ENCODE measurements around the gene CAPG.

Gene CAPG

GRCh38 chr2:85409845-85410583, at the start of gene CAPG:
TSS of gene CAPG (minus strand) at chr2:85410366. CDS start at chr2:85402145, 8,221 bp downstream.
- no peak for DNase-seq (ENCODE audit: extremely low spot score)
- TF ChIP-seq ELF4 (IDR thresholded peaks at IDR 0.05) (no peak), FOXK2 (IDR thresholded peaks at IDR 0.05) (no peak), SP1 (IDR thresholded peaks at IDR 0.05) (no peak), NFRKB (IDR thresholded peaks at IDR 0.05) (no peak), HDGF (IDR thresholded peaks at IDR 0.05; ENCODE audit: borderline replicate concordance) (no peak), SUZ12 (IDR thresholded peaks at IDR 0.05) (no peak), FOXA1 (IDR thresholded peaks at IDR 0.05) (no peak)
- ChIA-PET CTCF (no interaction called here), POLR2A (interaction anchor here (1.1 kb wide), 1 partner anchor 9 kb away, joined by 5 read pairs; the partner anchor contains the start of gene SH2D6)

DNA sequence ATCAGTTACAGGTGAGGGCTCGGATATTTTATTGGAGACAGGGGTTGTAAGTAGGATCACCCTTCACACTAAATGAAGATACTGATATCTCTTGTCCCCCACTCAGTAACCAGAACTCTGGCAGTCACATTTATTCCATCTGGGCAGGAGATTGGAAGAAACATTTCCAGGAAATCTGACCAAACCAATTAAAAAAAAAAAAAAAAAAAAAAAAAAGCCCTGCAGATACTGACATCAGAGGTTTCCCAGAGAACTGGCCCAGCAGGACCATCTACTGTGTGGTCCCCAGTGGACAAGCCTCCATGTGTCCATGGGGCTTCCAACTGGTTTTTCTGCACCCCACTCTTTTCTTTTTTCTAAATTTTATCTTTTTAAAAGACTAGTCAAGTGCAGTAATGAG, 49.6 kb upstream of the CAPG start:
- POLR2A ChIA-PET: no interaction called here
- DNase-seq (ENCODE audit: extremely low spot score): no peak
- no peak for TF ChIP-seq CTBP1 (IDR thresholded peaks at IDR 0.05; ENCODE audit: borderline replicate concordance)
- no peak for TF ChIP-seq FOXK2 (IDR thresholded peaks at IDR 0.05)
- no peak for TF ChIP-seq SUZ12 (IDR thresholded peaks at IDR 0.05)
- TF ChIP-seq L3MBTL2 (conservative IDR thresholded peaks at IDR 0.05): no peak
- TF ChIP-seq, protein P1, sequence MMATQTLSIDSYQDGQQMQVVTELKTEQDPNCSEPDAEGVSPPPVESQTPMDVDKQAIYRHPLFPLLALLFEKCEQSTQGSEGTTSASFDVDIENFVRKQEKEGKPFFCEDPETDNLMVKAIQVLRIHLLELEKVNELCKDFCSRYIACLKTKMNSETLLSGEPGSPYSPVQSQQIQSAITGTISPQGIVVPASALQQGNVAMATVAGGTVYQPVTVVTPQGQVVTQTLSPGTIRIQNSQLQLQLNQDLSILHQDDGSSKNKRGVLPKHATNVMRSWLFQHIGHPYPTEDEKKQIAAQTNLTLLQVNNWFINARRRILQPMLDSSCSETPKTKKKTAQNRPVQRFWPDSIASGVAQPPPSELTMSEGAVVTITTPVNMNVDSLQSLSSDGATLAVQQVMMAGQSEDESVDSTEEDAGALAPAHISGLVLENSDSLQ (IDR thresholded peaks at IDR 0.05): no peak
- TF ChIP-seq ZNF384 (IDR thresholded peaks at IDR 0.05): no peak
- no peak for TF ChIP-seq BHLHE40 (IDR thresholded peaks at IDR 0.05; ENCODE audit: borderline replicate concordance)
- no peak for TF ChIP-seq NFRKB (IDR thresholded peaks at IDR 0.05)
- no peak for TF ChIP-seq TARDBP (IDR thresholded peaks at IDR 0.05)
- no peak for TF ChIP-seq FOXA1 (IDR thresholded peaks at IDR 0.05)
- no peak for TF ChIP-seq ELF4 (IDR thresholded peaks at IDR 0.05)
- TF ChIP-seq LEF1 (IDR thresholded peaks at IDR 0.05; ENCODE audit: borderline replicate concordance): no peak
- no peak for TF ChIP-seq ARNT (IDR thresholded peaks at IDR 0.05)
- TF ChIP-seq FOXM1 (IDR thresholded peaks at IDR 0.05; ENCODE audit: borderline replicate concordance): no peak
- TF ChIP-seq HDGF (IDR thresholded peaks at IDR 0.05; ENCODE audit: borderline replicate concordance): no peak
- TF ChIP-seq SP1 (IDR thresholded peaks at IDR 0.05): no peak
- CTCF ChIA-PET: interaction anchor here (0.7 kb wide), 1 partner anchor 9 kb away, joined by 3 read pairs; no protein-coding TSS in a partner anchor

DNA sequence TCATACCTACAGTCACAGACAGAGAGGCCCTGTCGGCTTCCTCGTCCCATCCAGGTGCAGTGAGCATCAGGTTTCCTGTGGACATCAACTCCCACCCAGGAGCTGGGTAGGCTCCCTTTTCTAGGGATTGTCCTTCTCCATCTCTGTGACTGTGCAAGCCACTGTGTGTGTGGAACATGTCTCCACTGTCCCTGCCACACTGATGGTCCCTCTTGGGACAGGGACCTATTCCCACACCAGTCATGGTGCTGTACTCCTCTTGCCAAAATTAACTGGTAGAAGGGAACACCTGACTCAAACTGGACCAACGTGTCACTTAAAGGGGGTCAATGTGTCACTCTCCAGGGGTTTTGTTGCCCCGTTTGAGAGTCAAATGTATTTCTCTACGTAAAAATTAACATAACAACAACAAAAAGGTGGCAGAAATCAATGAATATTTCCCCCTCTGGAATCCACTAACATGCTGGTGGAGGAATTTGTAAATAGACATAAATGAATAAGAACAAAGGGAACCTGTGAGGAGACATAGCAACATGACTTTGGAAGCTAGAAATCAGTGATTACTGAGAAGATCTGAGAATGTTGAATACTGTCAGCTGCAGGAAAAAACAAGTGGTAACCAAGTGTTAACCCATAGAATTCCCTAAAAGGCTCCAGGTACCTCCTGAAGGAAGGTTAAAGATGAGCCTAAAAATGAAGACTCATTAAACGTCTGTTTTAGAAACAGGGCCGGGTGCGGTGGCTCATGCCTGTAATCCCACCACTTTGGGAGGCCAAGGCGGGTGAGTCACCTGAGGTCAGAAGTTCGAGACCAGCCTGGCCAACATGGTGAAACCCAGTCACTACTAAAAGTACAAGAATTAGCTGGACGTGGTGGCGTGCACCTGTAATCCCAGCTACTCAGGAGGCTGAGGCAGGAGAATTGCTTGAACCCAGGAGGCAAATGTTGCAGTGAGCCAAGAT, 48.7 kb upstream of the CAPG start:
- CTCF ChIA-PET: no interaction called here
- DNase-seq (ENCODE audit: extremely low spot score): no peak
- POLR2A ChIA-PET: no interaction called here
- TF ChIP-seq FOXK2 (IDR thresholded peaks at IDR 0.05) (no peak), BHLHE40 (IDR thresholded peaks at IDR 0.05; ENCODE audit: borderline replicate concordance) (no peak), SUZ12 (IDR thresholded peaks at IDR 0.05) (no peak), L3MBTL2 (conservative IDR thresholded peaks at IDR 0.05) (no peak), HDGF (IDR thresholded peaks at IDR 0.05; ENCODE audit: borderline replicate concordance) (no peak), LEF1 (IDR thresholded peaks at IDR 0.05; ENCODE audit: borderline replicate concordance) (no peak), NFRKB (IDR thresholded peaks at IDR 0.05) (no peak), ARNT (IDR thresholded peaks at IDR 0.05) (no peak), SP1 (IDR thresholded peaks at IDR 0.05) (no peak), FOXM1 (IDR thresholded peaks at IDR 0.05; ENCODE audit: borderline replicate concordance) (no peak), ZNF384 (IDR thresholded peaks at IDR 0.05) (no peak)
- TF ChIP-seq, protein P1 (IDR thresholded peaks at IDR 0.05): no peak

DNA sequence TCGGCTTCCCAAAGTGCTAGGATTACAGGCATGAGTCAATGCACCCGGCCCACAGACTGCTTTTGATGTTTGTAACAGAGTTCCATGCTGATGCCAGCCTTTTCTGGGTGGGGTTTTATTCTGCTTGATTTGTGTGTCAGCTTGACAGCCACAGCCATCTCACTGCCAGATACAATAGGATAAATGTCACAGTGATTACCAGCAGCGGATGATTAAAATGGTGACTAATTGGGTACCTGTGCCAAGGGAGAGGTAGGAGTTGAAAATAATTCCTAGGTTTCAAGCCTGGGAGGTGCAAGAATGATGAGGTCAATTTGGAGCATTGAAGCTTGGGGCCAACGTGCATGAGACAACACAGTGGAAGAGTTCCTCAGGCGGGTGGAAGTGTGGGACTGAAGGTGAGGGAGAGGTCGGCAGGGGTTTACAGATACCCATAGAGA, 47.7 kb upstream of the CAPG start:
- no peak for TF ChIP-seq BHLHE40 (IDR thresholded peaks at IDR 0.05; ENCODE audit: borderline replicate concordance)
- TF ChIP-seq, protein P1 (IDR thresholded peaks at IDR 0.05): no peak
- TF ChIP-seq ARNT (IDR thresholded peaks at IDR 0.05): no peak
- TF ChIP-seq LEF1 (IDR thresholded peaks at IDR 0.05; ENCODE audit: borderline replicate concordance): no peak
- TF ChIP-seq CTBP1 (IDR thresholded peaks at IDR 0.05; ENCODE audit: borderline replicate concordance): no peak
- no peak for TF ChIP-seq NFRKB (IDR thresholded peaks at IDR 0.05)
- no peak for TF ChIP-seq L3MBTL2 (conservative IDR thresholded peaks at IDR 0.05)
- no peak for TF ChIP-seq ZNF384 (IDR thresholded peaks at IDR 0.05)
- TF ChIP-seq ELF4 (IDR thresholded peaks at IDR 0.05): no peak
- TF ChIP-seq FOXM1 (IDR thresholded peaks at IDR 0.05; ENCODE audit: borderline replicate concordance): no peak
- no peak for TF ChIP-seq SUZ12 (IDR thresholded peaks at IDR 0.05)
- TF ChIP-seq TARDBP (IDR thresholded peaks at IDR 0.05): no peak
- no peak for TF ChIP-seq FOXA1 (IDR thresholded peaks at IDR 0.05)
- no peak for DNase-seq (ENCODE audit: extremely low spot score)
- CTCF ChIA-PET: no interaction called here
- POLR2A ChIA-PET: no interaction called here

DNA sequence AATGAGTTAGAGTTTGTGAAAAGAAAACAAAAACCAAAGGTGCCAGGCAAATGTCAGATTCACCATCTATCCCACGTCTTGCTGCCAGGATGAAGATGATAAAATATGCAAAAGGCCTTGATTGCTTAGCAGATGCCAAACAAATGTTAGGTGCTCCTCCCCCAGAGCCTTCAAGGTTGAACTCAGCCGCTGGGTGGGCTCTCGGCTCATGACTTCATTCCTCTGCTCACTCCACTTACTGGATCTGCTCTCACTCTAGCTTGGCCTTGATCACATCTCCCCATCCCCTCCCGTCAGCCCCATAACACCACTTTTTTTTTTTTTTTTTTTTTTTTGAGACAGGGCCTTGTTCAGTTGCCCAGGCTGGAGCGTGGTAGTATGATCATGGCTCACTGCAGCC, 46.9 kb upstream of the CAPG start:
- TF ChIP-seq TARDBP (IDR thresholded peaks at IDR 0.05) (no peak), FOXA1 (IDR thresholded peaks at IDR 0.05) (no peak), BHLHE40 (IDR thresholded peaks at IDR 0.05; ENCODE audit: borderline replicate concordance) (no peak), HDGF (IDR thresholded peaks at IDR 0.05; ENCODE audit: borderline replicate concordance) (no peak), SUZ12 (IDR thresholded peaks at IDR 0.05) (no peak), ELF4 (IDR thresholded peaks at IDR 0.05) (no peak), FOXK2 (IDR thresholded peaks at IDR 0.05) (no peak), ARNT (IDR thresholded peaks at IDR 0.05) (no peak)
- TF ChIP-seq, protein P1 (IDR thresholded peaks at IDR 0.05): no peak
- CTCF ChIA-PET: no interaction called here
- no peak for DNase-seq (ENCODE audit: extremely low spot score)
- POLR2A ChIA-PET: no interaction called here

Measured in HEK293T (cell line).